Measurements from ENCODE around the gene MSANTD4. TPM values are rescaled to one million over a fixed set of nuclear protein-coding genes. Genes with fewer than 3 reads are reported as not detected.

Gene MSANTD4
- total and polyA plus RNA-seq, 2 donors (not counting 3 experiments of a cell fraction or from before 2014, with no cell fraction given) = 3.9 to 15.0 TPM

DNA sequence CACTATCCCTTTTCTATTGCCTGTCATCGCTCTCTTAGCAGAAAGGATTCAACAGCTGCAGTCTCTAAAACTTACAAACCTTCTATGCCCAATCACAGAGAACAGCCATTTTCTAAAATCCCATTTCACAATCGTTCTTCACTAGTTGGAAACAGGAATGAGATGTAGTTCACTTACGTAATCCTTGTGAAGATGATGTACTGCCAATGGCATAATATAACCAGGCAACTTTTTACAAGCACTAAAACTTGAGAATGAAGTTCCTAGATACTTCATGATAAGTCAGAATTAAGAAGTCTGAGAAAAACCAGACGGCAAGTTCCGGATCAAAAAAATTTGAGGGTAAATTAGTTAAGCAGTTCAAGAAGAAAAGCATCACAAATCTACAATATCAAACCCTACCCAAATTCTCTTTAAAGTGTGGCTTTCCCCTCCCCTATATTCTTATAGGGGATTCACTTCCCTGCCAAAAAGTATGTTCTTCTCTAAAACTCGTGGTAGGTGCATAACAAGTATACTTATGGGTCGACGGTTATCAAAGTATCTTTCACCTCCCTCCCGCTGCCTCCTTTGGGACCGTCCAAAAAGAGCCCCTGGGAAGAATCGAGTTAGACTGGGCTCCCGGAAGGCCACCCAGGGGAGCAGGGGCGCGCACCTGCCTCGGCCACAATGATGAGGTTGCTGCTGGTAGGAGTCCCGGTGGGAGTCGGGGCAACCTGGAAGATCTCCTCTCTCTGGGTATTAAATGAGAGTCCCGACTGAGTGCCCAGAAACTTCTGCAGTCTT lies 666 bp downstream of the MSANTD4 start:
- H3K27me3 ChIP-seq (ENCODE audit: control insufficient read depth in 2 of 2, insufficient read depth in 2 of 2, low read length in 2 of 2) = no peaks in the 10 kb centered on the region
- TSS peak; percentile 41 for BruUV-seq (replicated peaks)
- peak overlapping the region; percentile 96 for H3K4me2 ChIP-seq (ENCODE audit: insufficient read depth, low read length)
- DNase-seq (ENCODE audit: low read depth, low spot score) (no peak), FAIRE-seq (no peak)
- no peaks in the 10 kb centered on the region for H3K9me3 ChIP-seq (replicated peaks; ENCODE audit: control insufficient read depth, insufficient read depth, low read length)
- no peaks in the 10 kb centered on the region for H4K20me1 ChIP-seq (replicated peaks; ENCODE audit: control insufficient read depth, extremely low read depth, insufficient read depth, low read length)
- dilution Hi-C loops (cut with MboI; ENCODE audit: extremely low pct_ligation_motif_present, low sequenced_read_pairs) = no loop called here
- H3K36me3 ChIP-seq (ENCODE audit: control insufficient read depth in 2 of 2, extremely low read depth in 1 of 2, insufficient read depth in 2 of 2, low read length in 2 of 2) = no peaks in the 10 kb centered on the region
- peak overlapping the region; percentile 57 for H3K27ac ChIP-seq (ENCODE audit: insufficient read depth, low read depth, low read length)
- H3K9me1 ChIP-seq (replicated peaks; ENCODE audit: control insufficient read depth, extremely low read depth, insufficient read depth, low read length) = no peaks in the 10 kb centered on the region
- TF ChIP-seq, protein P1, sequence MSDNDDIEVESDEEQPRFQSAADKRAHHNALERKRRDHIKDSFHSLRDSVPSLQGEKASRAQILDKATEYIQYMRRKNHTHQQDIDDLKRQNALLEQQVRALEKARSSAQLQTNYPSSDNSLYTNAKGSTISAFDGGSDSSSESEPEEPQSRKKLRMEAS (IDR thresholded peaks at IDR 0.05; ENCODE audit: insufficient read depth, insufficient read length) = no peak
- no peak for TF ChIP-seq MYC (IDR thresholded peaks at IDR 0.05; ENCODE audit: low read depth, low read length)
- no peak for TF ChIP-seq POLR2A (IDR thresholded peaks at IDR 0.05; ENCODE audit: low read depth, low read length)
- no peak for TF ChIP-seq FOS (IDR thresholded peaks at IDR 0.05; ENCODE audit: borderline replicate concordance, insufficient read depth, low read length)
- TF ChIP-seq POLR2AphosphoS5 (IDR thresholded peaks at IDR 0.05; ENCODE audit: insufficient read depth, low read depth, low read length) = no peak
- no peak for TF ChIP-seq EZH2 (IDR thresholded peaks at IDR 0.05; ENCODE audit: borderline replicate concordance, low read depth, low read length, severe bottlenecking)
- TF ChIP-seq, protein P2, sequence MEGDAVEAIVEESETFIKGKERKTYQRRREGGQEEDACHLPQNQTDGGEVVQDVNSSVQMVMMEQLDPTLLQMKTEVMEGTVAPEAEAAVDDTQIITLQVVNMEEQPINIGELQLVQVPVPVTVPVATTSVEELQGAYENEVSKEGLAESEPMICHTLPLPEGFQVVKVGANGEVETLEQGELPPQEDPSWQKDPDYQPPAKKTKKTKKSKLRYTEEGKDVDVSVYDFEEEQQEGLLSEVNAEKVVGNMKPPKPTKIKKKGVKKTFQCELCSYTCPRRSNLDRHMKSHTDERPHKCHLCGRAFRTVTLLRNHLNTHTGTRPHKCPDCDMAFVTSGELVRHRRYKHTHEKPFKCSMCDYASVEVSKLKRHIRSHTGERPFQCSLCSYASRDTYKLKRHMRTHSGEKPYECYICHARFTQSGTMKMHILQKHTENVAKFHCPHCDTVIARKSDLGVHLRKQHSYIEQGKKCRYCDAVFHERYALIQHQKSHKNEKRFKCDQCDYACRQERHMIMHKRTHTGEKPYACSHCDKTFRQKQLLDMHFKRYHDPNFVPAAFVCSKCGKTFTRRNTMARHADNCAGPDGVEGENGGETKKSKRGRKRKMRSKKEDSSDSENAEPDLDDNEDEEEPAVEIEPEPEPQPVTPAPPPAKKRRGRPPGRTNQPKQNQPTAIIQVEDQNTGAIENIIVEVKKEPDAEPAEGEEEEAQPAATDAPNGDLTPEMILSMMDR (IDR thresholded peaks at IDR 0.05; ENCODE audit: extremely low read depth in 1 of 2, insufficient read depth in 1 of 2, low read depth in 1 of 2, low read length in 2 of 2) = no peak
- TF ChIP-seq JUN (IDR thresholded peaks at IDR 0.05; ENCODE audit: borderline replicate concordance, insufficient read depth, insufficient read length, low read depth) = no peak
- no peak for TF ChIP-seq GATA2 (IDR thresholded peaks at IDR 0.05; ENCODE audit: insufficient read depth, insufficient read length, low read depth, low read length)
- H3K9ac ChIP-seq (replicated peaks; ENCODE audit: extremely low read depth, insufficient read depth, low read length) = peak overlapping the region; percentile 80
- peaks cover 36% of the 10 kb centered on the region for H3K79me2 ChIP-seq (ENCODE audit: control insufficient read depth, insufficient read depth, low read length)
- POLR2A ChIA-PET = no interaction called here
- peak overlapping the region; percentile 91 for H2AFZ ChIP-seq (ENCODE audit: low read depth, low read length)
- peaks cover 17% of the 10 kb centered on the region for H3K4me1 ChIP-seq (ENCODE audit: control insufficient read depth, extremely low read depth, insufficient read depth, low read length)
- H3K4me3 ChIP-seq (replicated peaks in 1 of 3; ENCODE audit: insufficient read depth in 1 of 3, low read depth in 1 of 3, low read length in 3 of 3) = peak overlapping the region; percentile 59 to 97 (median 87)
- intact Hi-C loops (cut with micrococcal nuclease) = loop anchor here (10.0 kb wide), 1 partner anchor 977 kb away; the partner anchor contains the start of gene CARD16
- CTCF ChIA-PET = no interaction called here

Data from endothelial cell of umbilical vein (primary cell).